ENCODE measurements around the gene ROR1. TPM values are rescaled to one million over a fixed set of nuclear protein-coding genes. Genes with fewer than 3 reads are reported as not detected.

ROR1 gene
- total and polyA plus RNA-seq, 2 of the 4 experiments (the other 2 are of a cell fraction), result 4.4 to 10.0 TPM

- Histone ChIP-seq H3K56ac (ENCODE audit: extremely low read depth, insufficient read depth, low read length) (no peak overlapping the region), H3K4me2 (ENCODE audit: low read depth, low read length) (no peak overlapping the region), H4K20me1 (ENCODE audit: insufficient read depth, low read length) (no peaks in the 10 kb centered on the region), H3K9ac (ENCODE audit: low read depth, low read length) (no peak overlapping the region), H2AK9ac (replicated peaks; ENCODE audit: low read depth, low read length, poor library complexity) (no peak overlapping the region), H2BK20ac (ENCODE audit: low read depth, low read length) (no peak overlapping the region), H3K9me1 (ENCODE audit: insufficient read depth, low read length) (no peaks in the 10 kb centered on the region), H3K36me3 (ENCODE audit: control insufficient read depth, insufficient read depth, low read length) (no peaks in the 10 kb centered on the region), H4K91ac (ENCODE audit: insufficient read depth, low read depth, low read length) (no peak overlapping the region), H3K9me3 (ENCODE audit: control insufficient read depth, insufficient read depth, low read length) (no peaks in the 10 kb centered on the region), H3K27ac (ENCODE audit: insufficient read depth, low read length) (no peak overlapping the region), H2AK5ac (ENCODE audit: low read depth, low read length) (no peak overlapping the region), H3K4me1 (ENCODE audit: control insufficient read depth, insufficient read depth, low read length) (no peaks in the 10 kb centered on the region; the same call in 1 of the 2 replicates), H4K5ac (ENCODE audit: low read depth, low read length) (no peak overlapping the region), H2BK120ac (ENCODE audit: low read depth, low read length) (no peak overlapping the region), H2BK15ac (ENCODE audit: low read depth, low read length) (no peak overlapping the region), H2BK5ac (ENCODE audit: low read depth, low read length, poor library complexity, severe bottlenecking) (no peak overlapping the region), H2AFZ (replicated peaks; ENCODE audit: low read length, poor library complexity) (no peak overlapping the region), H3K14ac (replicated peaks; ENCODE audit: low read depth, low read length) (no peak overlapping the region), H3K4me3 (ENCODE audit: insufficient read depth, low read depth, low read length) (no peak overlapping the region), H3K79me1 (ENCODE audit: low read depth in 1 of 2, low read length in 2 of 2) (no peaks in the 10 kb centered on the region), H3K18ac (ENCODE audit: low read depth, low read length) (no peak overlapping the region), H3K4ac (ENCODE audit: low read depth, low read length) (no peak overlapping the region), H4K8ac (ENCODE audit: low read depth in 2 of 2, low read length in 2 of 2) (no peak overlapping the region), H3K23ac (ENCODE audit: low read depth, low read length) (no peak overlapping the region), H3K27me3 (ENCODE audit: control insufficient read depth, insufficient read depth, low read length) (no peaks in the 10 kb centered on the region)
- dilution Hi-C loops (cut with HindIII; ENCODE audit: low sequenced_read_pairs, unreplicated experiment) (no loop called here), in situ Hi-C loops (cut with MboI; ENCODE audit: low sequenced_read_pairs) (no loop called here), intact Hi-C loops (cut with micrococcal nuclease) (no loop called here)
- BruUV-seq (replicated peaks), result no TSS peak
- no peak for ATAC-seq (ENCODE audit: low read depth)
- CTCF ChIA-PET, result interaction anchor here (0.6 kb wide), 1 partner anchor 202 kb away, joined by 6 read pairs; no protein-coding TSS in a partner anchor
- no peak for TF ChIP-seq MAZ (IDR thresholded peaks at IDR 0.05; ENCODE audit: borderline replicate concordance, low read depth, low read length)
- no peak for TF ChIP-seq CEBPB (IDR thresholded peaks at IDR 0.05; ENCODE audit: low read depth, low read length)
- DNase-seq, result no peak
- POLR2A ChIA-PET (ENCODE audit: unreplicated experiment), result no interaction called here
- no CpG with 5 or more reads among the region's 1 CpG for WGBS, 2 experiments (ENCODE audit: extremely low coverage in 2 of 2, insufficient read length in 1 of 2)
Measured at GRCh38 chr1:63934697-63935096, 160.9 kb downstream of the ROR1 start.
